Esophagus (tissue), 2 donors: Measurements from ENCODE around the gene SFRP5. TPM values are rescaled to one million over a fixed set of nuclear protein-coding genes. Genes with fewer than 3 reads are reported as not detected.

Experiments
- H3K27ac ChIP-seq, 2 donors: one replicate each; pipeline ENCODE4 v1.5.1; 2013; ENCODE audit warnings: low read depth in 2 of 2, mild to moderate bottlenecking in 2 of 2, inconsistent platforms in 1 of 2, low read length in 1 of 2, moderate library complexity in 1 of 2
- H3K27me3 ChIP-seq, 2 donors: one replicate each; pipeline ENCODE4 v1.6.1; 2013; ENCODE audit warnings: low read length in 2 of 2, control low read depth in 1 of 2, mild to moderate bottlenecking in 1 of 2; ENCODE audit not compliant: insufficient read depth in 2 of 2, control insufficient read depth in 1 of 2
- H3K36me3 ChIP-seq, 2 donors: one replicate each; pipeline ENCODE4 v1.6.1; 2013; ENCODE audit warnings: low read length in 1 of 2; ENCODE audit not compliant: control insufficient read depth in 2 of 2, insufficient read depth in 2 of 2
- H3K4me1 ChIP-seq, 2 donors: one replicate each; pipeline ENCODE4 v1.6.1; 2013; ENCODE audit warnings: low read length in 1 of 2; ENCODE audit not compliant: control insufficient read depth in 2 of 2, insufficient read depth in 2 of 2
- H3K4me3 ChIP-seq, 2 donors: one replicate each; pipeline ENCODE4 v1.5.1; 2013; ENCODE audit warnings: low read length in 2 of 2, mild to moderate bottlenecking in 2 of 2, low read depth in 1 of 2, moderate library complexity in 1 of 2
- H3K9me3 ChIP-seq, 2 donors: one replicate each; pipeline ENCODE4 v1.6.1; 2013; ENCODE audit warnings: mild to moderate bottlenecking in 2 of 2, low read depth in 1 of 2, low read length in 1 of 2, moderate library complexity in 1 of 2; ENCODE audit not compliant: control insufficient read depth in 2 of 2, insufficient read depth in 1 of 2
- WGBS, 2 donors: extraction: QIAGEN DNeasy Blood & Tissue Kit; methylation state at CpG; one replicate each; pipeline ENCODE4 v1.1.7; 2013; 5-methylcytosine and 5-hydroxymethylcytosine counted together
- polyA plus RNA-seq, 2 donors: library from polyadenylated mRNA; stranded (reverse); fragments of 200-250 nt; gene quantifications; one replicate each; pipeline ENCODE4 v1.2.3, GENCODE V29; 2013
- donor health status: healthy with polysubstance abuse.
- donor health status: Bipolar disorder and iron deficiency.

SFRP5 gene
- polyA plus RNA-seq, 2 donors: 0.65 to 0.88 TPM

- 83 to 85% methylated on average over 6 of the region's 6 CpGs for WGBS, 2 donors
- H3K27ac ChIP-seq: no peak overlapping the region
- H3K9me3 ChIP-seq: no peaks in the 10 kb centered on the region
- no peak overlapping the region for H3K4me3 ChIP-seq
- no peaks in the 10 kb centered on the region for H3K27me3 ChIP-seq
- no peaks in the 10 kb centered on the region for H3K36me3 ChIP-seq
- H3K4me1 ChIP-seq: no peaks in the 10 kb centered on the region
These were observed 34.1 kb upstream of the SFRP5 start for GRCh38 chr10:97805949-97806348.

GRCh38 chr10:97805096-97805884, 33.5 kb upstream of the SFRP5 start:
- 73% methylated on average over 12 of the region's 12 CpGs for WGBS, 2 donors
- H3K4me3 ChIP-seq: no peak overlapping the region

GRCh38 chr10:97801422-97801821, 29.6 kb upstream of the SFRP5 start:
- Histone ChIP-seq H3K27me3 (peaks cover 0 to 3% of the 10 kb centered on the region in 2 donors), H3K9me3 (peaks cover 0 to 5% of the 10 kb centered on the region in 2 donors), H3K4me1 (no peaks in the 10 kb centered on the region), H3K4me3 (no peak overlapping the region), H3K36me3 (no peaks in the 10 kb centered on the region), H3K27ac (no peak overlapping the region)
- WGBS, 2 donors: 48 to 49% methylated on average over 5 of the region's 5 CpGs

More at GRCh38 chr10:97805096-97805884, 33.5 kb upstream of the SFRP5 start:
- Histone ChIP-seq H3K9me3 (no peaks in the 10 kb centered on the region), H3K27ac (no peak overlapping the region), H3K36me3 (no peaks in the 10 kb centered on the region), H3K4me1 (no peaks in the 10 kb centered on the region), H3K27me3 (no peaks in the 10 kb centered on the region)

- Histone ChIP-seq H3K27me3 (peaks cover 0 to 3% of the 10 kb centered on the region in 2 donors), H3K36me3 (no peaks in the 10 kb centered on the region)
- WGBS, 2 donors: 83 to 88% methylated on average over 9 of the region's 9 CpGs
These were observed 28.7 kb upstream of the SFRP5 start for GRCh38 chr10:97800474-97800873.

GRCh38 chr10:97798958-97799610, 27.3 kb upstream of the SFRP5 start:
- Histone ChIP-seq H3K27me3 (peaks cover 0 to 3% of the 10 kb centered on the region in 2 donors), H3K27ac (no peak overlapping the region), H3K4me3 (no peak overlapping the region), H3K36me3 (no peaks in the 10 kb centered on the region), H3K4me1 (no peaks in the 10 kb centered on the region), H3K9me3 (peaks cover 0 to 5% of the 10 kb centered on the region in 2 donors)
- 64 to 84% methylated on average over 1 of the region's 1 CpG for WGBS, 2 donors

More at GRCh38 chr10:97800474-97800873, 28.7 kb upstream of the SFRP5 start:
- no peaks in the 10 kb centered on the region for H3K4me1 ChIP-seq
- H3K9me3 ChIP-seq: peaks cover 0 to 5% of the 10 kb centered on the region in 2 donors
- no peak overlapping the region for H3K4me3 ChIP-seq
- H3K27ac ChIP-seq: no peak overlapping the region

GRCh38 chr10:97796651-97797050, 24.9 kb upstream of the SFRP5 start:
- 43 to 44% methylated on average over 3 of the region's 3 CpGs for WGBS, 2 donors
- Histone ChIP-seq H3K9me3 (peaks cover 0 to 5% of the 10 kb centered on the region in 2 donors), H3K4me1 (no peaks in the 10 kb centered on the region), H3K36me3 (no peaks in the 10 kb centered on the region), H3K4me3 (no peak overlapping the region), H3K27me3 (peaks cover 0 to 3% of the 10 kb centered on the region in 2 donors), H3K27ac (no peak overlapping the region)

DNA sequence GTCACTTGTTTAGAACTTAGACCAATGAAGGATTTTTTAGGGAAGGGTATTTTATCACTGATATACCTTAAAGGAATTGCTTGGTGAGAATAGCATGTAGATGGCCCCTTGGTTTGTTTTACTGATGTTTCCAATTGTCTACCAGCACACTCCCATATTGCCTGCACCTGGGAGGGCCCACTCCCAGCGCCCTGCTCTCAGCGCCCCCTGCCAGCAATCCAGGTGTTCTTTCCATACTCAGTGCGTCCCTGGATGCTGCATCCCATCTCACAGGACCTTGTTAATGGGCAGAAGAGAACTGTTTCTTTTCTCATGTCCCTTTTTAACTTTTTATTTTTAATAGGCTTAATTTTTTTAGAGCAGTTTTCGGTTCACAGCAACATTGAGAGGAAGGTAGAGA, 24.1 kb upstream of the SFRP5 start:
- Histone ChIP-seq H3K4me3 (no peak overlapping the region), H3K9me3 (peaks cover 0 to 5% of the 10 kb centered on the region in 2 donors)
- 72 to 73% methylated on average over 4 of the region's 4 CpGs for WGBS, 2 donors

GRCh38 chr10:97791824-97792721, 20.3 kb upstream of the SFRP5 start:
- H3K9me3 ChIP-seq: no peaks in the 10 kb centered on the region
- H3K4me1 ChIP-seq: no peaks in the 10 kb centered on the region
- no peak overlapping the region for H3K27ac ChIP-seq
- H3K27me3 ChIP-seq: no peaks in the 10 kb centered on the region
- no peak overlapping the region for H3K4me3 ChIP-seq
- 21 to 22% methylated on average over 13 of the region's 13 CpGs for WGBS, 2 donors
- H3K36me3 ChIP-seq: no peaks in the 10 kb centered on the region

More for the DNA sequence above, 24.1 kb upstream of the SFRP5 start:
- no peak overlapping the region for H3K27ac ChIP-seq
- H3K4me1 ChIP-seq: no peaks in the 10 kb centered on the region
- H3K36me3 ChIP-seq: no peaks in the 10 kb centered on the region
- peaks cover 0 to 3% of the 10 kb centered on the region in 2 donors for H3K27me3 ChIP-seq

GRCh38 chr10:97789770-97790397, 18.1 kb upstream of the SFRP5 start:
- no peak overlapping the region for H3K4me3 ChIP-seq
- no peaks in the 10 kb centered on the region for H3K36me3 ChIP-seq
- H3K27me3 ChIP-seq: no peaks in the 10 kb centered on the region
- 66 to 67% methylated on average over 6 of the region's 6 CpGs for WGBS, 2 donors
- no peaks in the 10 kb centered on the region for H3K9me3 ChIP-seq
- H3K27ac ChIP-seq: no peak overlapping the region
- H3K4me1 ChIP-seq: no peaks in the 10 kb centered on the region
